ENCODE measurements around the gene FANCI. TPM values are rescaled to one million over a fixed set of nuclear protein-coding genes. Genes with fewer than 3 reads are reported as not detected.

Gene FANCI
- polyA plus RNA-seq, 1 experiment = 11.5 TPM

DNA sequence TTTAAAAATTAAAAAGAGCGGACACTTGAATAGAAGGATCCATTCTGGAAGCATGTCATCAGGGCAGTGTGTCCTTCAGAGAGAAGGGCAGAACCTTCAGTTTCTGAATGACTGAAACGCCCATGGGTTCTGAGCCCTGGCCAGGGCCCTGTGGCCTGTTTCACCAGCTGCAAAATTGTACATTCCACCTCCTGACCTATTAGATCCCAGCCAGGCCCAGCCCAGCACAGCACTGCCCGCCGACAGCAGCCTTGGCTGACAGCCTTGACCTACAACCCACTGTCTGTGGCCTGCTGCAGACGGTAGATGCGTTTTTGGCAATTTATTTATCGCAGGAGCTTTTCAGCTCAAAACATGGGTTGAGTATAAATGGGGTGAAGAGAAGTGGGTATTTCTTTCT, 96.8 kb downstream of the FANCI start:
- H3K4me3 ChIP-seq (ENCODE audit: low read depth, low read length) = no peak overlapping the region
- no peaks in the 10 kb centered on the region for H3K36me3 ChIP-seq (ENCODE audit: control insufficient read depth, insufficient read depth, low read length)
- DNase-seq (ENCODE audit: low read depth) = no peak
- TF ChIP-seq, protein P1, sequence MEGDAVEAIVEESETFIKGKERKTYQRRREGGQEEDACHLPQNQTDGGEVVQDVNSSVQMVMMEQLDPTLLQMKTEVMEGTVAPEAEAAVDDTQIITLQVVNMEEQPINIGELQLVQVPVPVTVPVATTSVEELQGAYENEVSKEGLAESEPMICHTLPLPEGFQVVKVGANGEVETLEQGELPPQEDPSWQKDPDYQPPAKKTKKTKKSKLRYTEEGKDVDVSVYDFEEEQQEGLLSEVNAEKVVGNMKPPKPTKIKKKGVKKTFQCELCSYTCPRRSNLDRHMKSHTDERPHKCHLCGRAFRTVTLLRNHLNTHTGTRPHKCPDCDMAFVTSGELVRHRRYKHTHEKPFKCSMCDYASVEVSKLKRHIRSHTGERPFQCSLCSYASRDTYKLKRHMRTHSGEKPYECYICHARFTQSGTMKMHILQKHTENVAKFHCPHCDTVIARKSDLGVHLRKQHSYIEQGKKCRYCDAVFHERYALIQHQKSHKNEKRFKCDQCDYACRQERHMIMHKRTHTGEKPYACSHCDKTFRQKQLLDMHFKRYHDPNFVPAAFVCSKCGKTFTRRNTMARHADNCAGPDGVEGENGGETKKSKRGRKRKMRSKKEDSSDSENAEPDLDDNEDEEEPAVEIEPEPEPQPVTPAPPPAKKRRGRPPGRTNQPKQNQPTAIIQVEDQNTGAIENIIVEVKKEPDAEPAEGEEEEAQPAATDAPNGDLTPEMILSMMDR (IDR thresholded peaks at IDR 0.05; ENCODE audit: insufficient read depth, low read depth, low read length) = no peak
- peaks cover 25% of the 10 kb centered on the region for H3K27me3 ChIP-seq (ENCODE audit: control insufficient read depth, insufficient read depth, low read length)
- CTCF ChIA-PET = interaction anchor here (6.4 to 10.1 kb wide), 2 partner anchors 17 kb away, joined by 69 to 94 read pairs; no protein-coding TSS in a partner anchor
- POLR2A ChIA-PET = no interaction called here

DNA sequence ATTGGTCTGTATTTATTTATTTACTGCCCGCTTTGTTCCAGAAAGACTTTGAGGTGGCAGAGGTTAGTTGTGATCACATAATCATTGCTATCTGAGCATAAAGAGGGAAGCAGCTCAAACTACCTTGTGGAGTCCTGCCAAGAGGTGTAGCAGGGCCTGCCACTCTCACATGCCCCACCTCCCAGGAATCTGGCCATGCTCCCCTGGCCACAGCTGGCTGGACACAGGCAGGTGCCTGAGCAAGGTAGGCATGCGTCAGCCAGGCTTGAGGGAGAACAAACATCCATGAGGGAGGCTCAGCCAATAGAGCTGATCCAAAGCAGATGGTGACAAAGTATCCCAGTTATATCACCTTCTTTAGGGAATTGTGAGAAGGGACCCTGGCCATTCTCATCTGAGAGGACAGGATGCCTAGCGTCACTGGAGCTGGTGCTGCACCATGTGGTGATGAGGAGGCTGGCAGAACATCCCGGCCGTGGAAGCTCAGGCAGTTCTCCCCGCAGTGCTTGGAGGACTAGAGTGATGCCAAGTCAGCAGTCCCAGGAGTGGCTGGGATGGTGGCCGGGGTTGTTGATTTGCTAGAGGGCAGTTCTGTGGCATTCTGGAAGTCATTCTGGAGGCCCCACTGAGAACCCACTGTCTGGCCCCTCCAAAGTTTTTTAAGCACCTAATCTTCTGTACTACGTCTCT, 97.7 kb downstream of the FANCI start:
- Histone ChIP-seq H3K4me3 (ENCODE audit: low read depth, low read length) (no peak overlapping the region), H3K36me3 (ENCODE audit: control insufficient read depth, insufficient read depth, low read length) (no peaks in the 10 kb centered on the region), H3K27me3 (ENCODE audit: control insufficient read depth, insufficient read depth, low read length) (peaks cover 30% of the 10 kb centered on the region)
- TF ChIP-seq, protein P1 (IDR thresholded peaks at IDR 0.05; ENCODE audit: insufficient read depth, low read depth, low read length) = no peak
- CTCF ChIA-PET = interaction anchor here (10.1 kb wide), 1 partner anchor 17 kb away, joined by 94 read pairs; no protein-coding TSS in a partner anchor
- DNase-seq (ENCODE audit: low read depth) = no peak
- POLR2A ChIA-PET = no interaction called here

DNA sequence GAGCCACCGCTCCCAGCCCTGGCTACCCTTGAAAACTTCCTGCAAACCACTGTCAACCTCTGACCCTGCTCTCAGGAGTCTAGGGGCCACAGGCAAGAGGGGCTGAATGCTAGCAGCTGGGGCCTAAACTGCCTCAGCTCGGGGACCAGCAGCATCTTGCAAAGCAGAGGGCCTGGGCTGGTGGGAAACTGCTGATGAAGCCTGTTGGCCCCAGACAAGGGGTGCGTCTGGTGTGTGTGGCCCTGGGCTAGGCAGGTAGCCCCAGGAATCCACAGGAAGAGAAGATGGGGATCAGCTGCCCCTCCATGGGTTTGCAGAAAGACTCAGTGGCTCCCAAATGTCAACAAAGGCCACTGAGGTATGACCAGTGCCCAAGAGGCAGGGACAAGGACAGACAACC, 99.1 kb downstream of the FANCI start:
- Histone ChIP-seq H3K36me3 (ENCODE audit: control insufficient read depth, insufficient read depth, low read length) (no peaks in the 10 kb centered on the region), H3K27me3 (ENCODE audit: control insufficient read depth, insufficient read depth, low read length) (peaks cover 34% of the 10 kb centered on the region), H3K4me3 (ENCODE audit: low read depth, low read length) (no peak overlapping the region)
- TF ChIP-seq, protein P1 (IDR thresholded peaks at IDR 0.05; ENCODE audit: insufficient read depth, low read depth, low read length) = no peak
- no peak for DNase-seq (ENCODE audit: low read depth)
- CTCF ChIA-PET = interaction anchor here (10.1 kb wide), 1 partner anchor 15 kb away, joined by 94 read pairs; no protein-coding TSS in a partner anchor
- POLR2A ChIA-PET = no interaction called here

DNA sequence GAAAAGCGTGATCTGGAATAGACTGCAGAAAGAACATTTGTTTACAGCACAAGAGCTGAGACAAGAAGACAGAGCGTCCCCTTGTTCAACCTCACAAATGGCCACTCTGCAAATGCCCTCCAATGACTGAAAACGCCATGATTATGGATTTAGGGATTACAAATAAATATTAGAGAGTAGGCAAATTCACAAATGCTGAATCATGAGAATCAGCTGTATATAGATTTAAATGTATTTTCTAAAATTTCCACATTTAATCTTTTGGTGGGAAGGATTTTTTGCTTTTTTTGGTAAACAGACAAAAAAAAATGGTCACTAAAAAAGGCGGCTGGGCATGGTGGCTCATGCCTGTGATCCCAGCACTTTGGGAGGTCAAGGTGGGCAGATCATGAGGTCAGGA, 101.5 kb downstream of the FANCI start:
- Histone ChIP-seq H3K27me3 (ENCODE audit: control insufficient read depth, insufficient read depth, low read length) (peaks cover 34% of the 10 kb centered on the region), H3K4me3 (ENCODE audit: low read depth, low read length) (no peak overlapping the region), H3K36me3 (ENCODE audit: control insufficient read depth, insufficient read depth, low read length) (no peaks in the 10 kb centered on the region)
- DNase-seq (ENCODE audit: low read depth) = no peak
- TF ChIP-seq, protein P1 (IDR thresholded peaks at IDR 0.05; ENCODE audit: insufficient read depth, low read depth, low read length) = no peak
- POLR2A ChIA-PET = no interaction called here
- CTCF ChIA-PET = interaction anchor here (1.0 to 10.1 kb wide), 3 partner anchors 12 to 138 kb away, joined by 3 to 94 read pairs (median 3); no protein-coding TSS in a partner anchor

DNA sequence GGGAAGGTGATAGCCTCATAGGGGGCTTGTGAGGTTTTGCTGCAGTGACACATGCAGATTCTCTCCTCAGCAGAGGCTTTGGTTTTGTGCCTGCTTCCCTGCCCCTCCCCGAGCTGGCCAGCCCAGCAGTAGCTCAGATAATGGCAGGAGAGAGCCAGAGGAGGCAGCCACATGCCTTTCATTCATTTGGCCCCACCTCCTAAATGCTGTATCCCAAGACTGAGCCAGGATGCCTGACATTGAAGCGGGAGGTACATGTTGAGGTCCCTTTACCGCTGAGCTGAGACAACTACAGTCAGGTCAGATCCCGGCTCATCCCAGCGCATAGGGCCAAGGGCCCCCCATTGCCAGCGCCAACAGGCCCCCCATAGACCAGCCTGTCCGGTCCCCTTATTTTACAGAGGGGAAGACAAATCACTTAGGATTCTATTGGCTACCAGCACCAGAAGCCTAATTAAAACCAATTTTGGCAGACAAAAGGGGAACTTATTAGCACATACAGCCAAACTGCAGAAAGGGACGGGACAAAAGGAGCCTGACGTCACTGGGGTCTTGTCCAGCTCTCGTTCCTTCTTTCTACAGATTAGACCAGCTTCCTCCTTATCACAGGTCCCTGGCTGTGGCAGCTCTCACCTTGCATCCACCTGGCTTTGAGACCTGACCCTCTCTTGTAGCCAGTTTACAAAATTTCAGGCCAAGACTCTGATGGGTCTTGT, 102.9 kb downstream of the FANCI start:
- DNase-seq (ENCODE audit: low read depth) = no peak
- TF ChIP-seq, protein P1 (IDR thresholded peaks at IDR 0.05; ENCODE audit: insufficient read depth, low read depth, low read length) = no peak
- CTCF ChIA-PET = interaction anchor here (10.1 kb wide), 1 partner anchor 11 kb away, joined by 94 read pairs; no protein-coding TSS in a partner anchor
- POLR2A ChIA-PET = no interaction called here
- Histone ChIP-seq H3K4me3 (ENCODE audit: low read depth, low read length) (no peak overlapping the region), H3K36me3 (ENCODE audit: control insufficient read depth, insufficient read depth, low read length) (no peaks in the 10 kb centered on the region), H3K27me3 (ENCODE audit: control insufficient read depth, insufficient read depth, low read length) (peaks cover 31% of the 10 kb centered on the region)

All from BJ (cell line).